SK-N-SH treated with all-trans-retinoic acid at 6 μM for 48 hours (cell line): ENCODE data around the gene NCK2.

Experiments
- ATAC-seq: fragments of 200-7000 bp; cut with Tn5 transposase; 3 replicates; pipeline ENCODE4 v1.9.1; 2020; ENCODE audit warnings: mild to moderate bottlenecking, moderate library complexity
- CREB5 ChIP-seq: fragments of 250-450 bp; sonication (Bioruptor Pico); IDR thresholded peaks from 2 replicates; pipeline ENCODE4 v1.5.1; 2020; ENCODE audit warnings: low read depth, mild to moderate bottlenecking, moderate library complexity
- CSDC2 ChIP-seq: fragments of 250-450 bp; sonication (Bioruptor Pico); IDR thresholded peaks from 2 replicates; pipeline ENCODE4 v1.5.0; 2020; ENCODE audit warnings: mild to moderate bottlenecking, moderate library complexity
- CSRNP3 ChIP-seq: fragments of 250-450 bp; sonication (Bioruptor Pico); IDR thresholded peaks from 2 replicates; pipeline ENCODE4 v1.5.1; 2021; ENCODE audit warnings: mild to moderate bottlenecking, moderate library complexity
- GLIS3 ChIP-seq: fragments of 250-450 bp; sonication (Bioruptor Pico); IDR thresholded peaks from 2 replicates; pipeline ENCODE4 v1.5.0; 2020; ENCODE audit warnings: mild to moderate bottlenecking, moderate library complexity
- ISL1 ChIP-seq: fragments of 250-450 bp; sonication (Bioruptor Pico); IDR thresholded peaks from 2 replicates; pipeline ENCODE4 v2.1.2; 2022; ENCODE audit warnings: mild to moderate bottlenecking, moderate library complexity
- PATZ1 ChIP-seq: fragments of 250-450 bp; sonication (Bioruptor Pico); IDR thresholded peaks from 2 replicates; pipeline ENCODE4 v1.8.0; 2020; ENCODE audit warnings: mild to moderate bottlenecking, moderate library complexity, borderline replicate concordance
- POU6F1 ChIP-seq: fragments of 250-450 bp; sonication (Bioruptor Pico); IDR thresholded peaks from 2 replicates; pipeline ENCODE4 v1.8.0; 2021; ENCODE audit warnings: low read depth, mild to moderate bottlenecking, moderate library complexity, borderline replicate concordance
- PPARA ChIP-seq: fragments of 250-450 bp; sonication (Bioruptor Pico); IDR thresholded peaks from 2 replicates; pipeline ENCODE4 v1.5.0; 2020; ENCODE audit warnings: mild to moderate bottlenecking, borderline replicate concordance
- RARB ChIP-seq: fragments of 250-450 bp; sonication (Bioruptor Pico); IDR thresholded peaks from 2 replicates; pipeline ENCODE4 v1.8.0; 2021; ENCODE audit warnings: mild to moderate bottlenecking, moderate library complexity
- SNAI2 ChIP-seq: fragments of 250-450 bp; sonication (Bioruptor Pico); IDR thresholded peaks from 2 replicates; pipeline ENCODE4 v1.5.0; 2020; ENCODE audit warnings: mild to moderate bottlenecking, moderate library complexity
- TOX ChIP-seq: fragments of 250-450 bp; sonication (Bioruptor Pico); IDR thresholded peaks from 2 replicates; pipeline ENCODE4 v1.8.0; 2021; ENCODE audit warnings: mild to moderate bottlenecking, moderate library complexity, borderline replicate concordance
- ZC3H10 ChIP-seq: fragments of 250-450 bp; sonication (Bioruptor Pico); IDR thresholded peaks from 2 replicates; pipeline ENCODE4 v1.5.1; 2021; ENCODE audit warnings: mild to moderate bottlenecking, moderate library complexity
- ZFP3 ChIP-seq: fragments of 250-450 bp; sonication (Bioruptor Pico); IDR thresholded peaks from 2 replicates; pipeline ENCODE4 v1.5.0; 2020; ENCODE audit warnings: mild to moderate bottlenecking, moderate library complexity
- ZFP30 ChIP-seq: fragments of 450-650 bp; formaldehyde crosslinking; IDR thresholded peaks from 2 replicates; pipeline ENCODE4 v1.5.0; 2022; ENCODE audit warnings: mild to moderate bottlenecking, moderate library complexity
- ZNF70 ChIP-seq: fragments of 450-650 bp; formaldehyde crosslinking; IDR thresholded peaks from 2 replicates; pipeline ENCODE4 v1.5.0; 2020; ENCODE audit warnings: mild to moderate bottlenecking, moderate library complexity
- TF ChIP-seq, protein P1 (sequence below): fragments of 250-450 bp; sonication (Bioruptor Pico); IDR thresholded peaks from 2 replicates; pipeline ENCODE4 v1.5.0; 2020; ENCODE audit warnings: mild to moderate bottlenecking, moderate library complexity

NCK2 gene

GRCh38 chr2:105886029-105886454, 141.3 kb downstream of the NCK2 start:
- no peak; the same call in 1 of the 3 replicates for ATAC-seq
- TF ChIP-seq ISL1 (CRISPR knock-in tag) (peak; percentile 65), PATZ1 (CRISPR knock-in tag) (no peak), TOX (CRISPR knock-in tag) (no peak)

- TF ChIP-seq PPARA (CRISPR knock-in tag) = no peak
- TF ChIP-seq ZFP30 (CRISPR knock-in tag) = no peak
- TF ChIP-seq ZFP3 (CRISPR knock-in tag) = no peak
- TF ChIP-seq SNAI2 (CRISPR knock-in tag) = no peak
- TF ChIP-seq, all 23 proteins: peak for 0
Measured at GRCh38 chr2:105886687-105887086, 142.0 kb downstream of the NCK2 start.

DNA sequence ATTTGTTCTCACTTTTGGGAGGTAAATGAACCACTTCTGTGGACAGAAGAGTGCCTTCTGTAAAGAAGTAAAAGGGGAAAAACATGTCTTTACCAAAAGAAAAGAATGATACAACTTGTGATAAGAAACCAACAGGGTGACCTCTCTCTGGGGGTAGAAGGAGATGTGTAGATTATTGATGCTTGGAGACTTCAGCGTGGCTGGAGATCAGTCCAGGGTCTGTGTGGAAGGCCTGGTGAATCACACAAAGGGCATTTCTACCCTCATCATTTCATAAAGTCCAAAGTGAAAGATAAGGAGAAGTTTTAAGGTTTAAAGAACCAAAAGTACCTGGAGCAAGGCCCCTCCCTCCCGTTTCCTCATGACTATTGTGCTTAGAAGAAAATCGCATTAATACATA, 142.5 kb downstream of the NCK2 start:
- no peak for TF ChIP-seq ZNF70
- no peak for TF ChIP-seq PATZ1 (CRISPR knock-in tag)
- no peak for TF ChIP-seq PPARA (CRISPR knock-in tag)
- no peak for TF ChIP-seq ZC3H10 (CRISPR knock-in tag)
- TF ChIP-seq CSRNP3 (CRISPR knock-in tag) = no peak
- no peak for TF ChIP-seq POU6F1
- no peak for TF ChIP-seq CSDC2
- no peak for TF ChIP-seq CREB5 (CRISPR knock-in tag)
- TF ChIP-seq GLIS3 (CRISPR knock-in tag) = no peak
- TF ChIP-seq, protein P1, sequence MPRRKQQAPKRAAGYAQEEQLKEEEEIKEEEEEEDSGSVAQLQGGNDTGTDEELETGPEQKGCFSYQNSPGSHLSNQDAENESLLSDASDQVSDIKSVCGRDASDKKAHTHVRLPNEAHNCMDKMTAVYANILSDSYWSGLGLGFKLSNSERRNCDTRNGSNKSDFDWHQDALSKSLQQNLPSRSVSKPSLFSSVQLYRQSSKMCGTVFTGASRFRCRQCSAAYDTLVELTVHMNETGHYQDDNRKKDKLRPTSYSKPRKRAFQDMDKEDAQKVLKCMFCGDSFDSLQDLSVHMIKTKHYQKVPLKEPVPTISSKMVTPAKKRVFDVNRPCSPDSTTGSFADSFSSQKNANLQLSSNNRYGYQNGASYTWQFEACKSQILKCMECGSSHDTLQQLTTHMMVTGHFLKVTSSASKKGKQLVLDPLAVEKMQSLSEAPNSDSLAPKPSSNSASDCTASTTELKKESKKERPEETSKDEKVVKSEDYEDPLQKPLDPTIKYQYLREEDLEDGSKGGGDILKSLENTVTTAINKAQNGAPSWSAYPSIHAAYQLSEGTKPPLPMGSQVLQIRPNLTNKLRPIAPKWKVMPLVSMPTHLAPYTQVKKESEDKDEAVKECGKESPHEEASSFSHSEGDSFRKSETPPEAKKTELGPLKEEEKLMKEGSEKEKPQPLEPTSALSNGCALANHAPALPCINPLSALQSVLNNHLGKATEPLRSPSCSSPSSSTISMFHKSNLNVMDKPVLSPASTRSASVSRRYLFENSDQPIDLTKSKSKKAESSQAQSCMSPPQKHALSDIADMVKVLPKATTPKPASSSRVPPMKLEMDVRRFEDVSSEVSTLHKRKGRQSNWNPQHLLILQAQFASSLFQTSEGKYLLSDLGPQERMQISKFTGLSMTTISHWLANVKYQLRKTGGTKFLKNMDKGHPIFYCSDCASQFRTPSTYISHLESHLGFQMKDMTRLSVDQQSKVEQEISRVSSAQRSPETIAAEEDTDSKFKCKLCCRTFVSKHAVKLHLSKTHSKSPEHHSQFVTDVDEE (CRISPR knock-in tag) = no peak
- no peak for TF ChIP-seq RARB (CRISPR knock-in tag)
- ATAC-seq = no peak

More at GRCh38 chr2:105886687-105887086, 142.0 kb downstream of the NCK2 start:
- ATAC-seq = no peak

DNA sequence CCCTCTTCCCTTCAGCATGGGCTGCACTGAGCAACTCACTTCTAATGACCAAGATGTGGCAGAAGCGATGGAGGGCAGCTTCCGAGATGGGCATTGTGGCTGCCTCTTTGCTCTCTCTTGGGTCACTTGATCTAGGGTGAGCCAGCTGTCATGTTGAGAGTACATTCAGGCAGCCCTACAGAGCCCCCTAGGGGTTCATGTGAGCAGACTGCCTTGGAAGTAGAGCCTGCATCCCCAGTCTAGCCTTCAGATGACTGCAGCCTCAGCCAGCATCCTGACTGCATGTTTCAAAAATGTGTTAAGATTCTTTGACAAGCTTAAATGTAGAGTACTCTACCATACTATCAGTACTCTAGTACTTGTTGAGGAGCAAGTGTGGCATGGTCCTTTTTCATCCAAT, 143.9 kb downstream of the NCK2 start:
- ATAC-seq = no peak

More for the DNA sequence above, 143.9 kb downstream of the NCK2 start:
- TF ChIP-seq SNAI2 (CRISPR knock-in tag) = no peak
- no peak for TF ChIP-seq RARB (CRISPR knock-in tag)
- TF ChIP-seq, protein P1 (CRISPR knock-in tag) = no peak
